Measurements from ENCODE around the gene PPP2R5D.
A peak's percentile ranks its signal among the peaks of the same experiment; 100 is the strongest.
"Not testable (repeated sequence)": the region's sequence is repeated elsewhere in the genome, so short reads cannot be mapped to it uniquely, and the experiment has no call there.

PPP2R5D gene

GRCh38 chr6:42952389-42952788 lies 32.0 kb upstream of the PPP2R5D start:
- H3K4me1 ChIP-seq (ENCODE audit: control insufficient read depth, low read depth, low read length): no peaks in the 10 kb centered on the region
- H3K4me3 ChIP-seq (ENCODE audit: low read length): no peak overlapping the region
- no peaks in the 10 kb centered on the region for H3K36me3 ChIP-seq (ENCODE audit: control insufficient read depth, low read depth, low read length)
- no peak overlapping the region for H3K27ac ChIP-seq (ENCODE audit: low read length)
- no peak overlapping the region for H3K9ac ChIP-seq (ENCODE audit: low read length)
- no peaks in the 10 kb centered on the region for H3K9me3 ChIP-seq (ENCODE audit: control insufficient read depth, low read depth, low read length)
- no peaks in the 10 kb centered on the region for H3K27me3 ChIP-seq (ENCODE audit: control insufficient read depth, insufficient read depth, low read length)

GRCh38 chr6:42954405-42954804 lies 30.0 kb upstream of the PPP2R5D start:
- not testable (repeated sequence) for H3K4me3 ChIP-seq (ENCODE audit: low read length); H3K9me3 ChIP-seq (ENCODE audit: control insufficient read depth, low read depth, low read length); H3K27me3 ChIP-seq (ENCODE audit: control insufficient read depth, insufficient read depth, low read length); H3K4me1 ChIP-seq (ENCODE audit: control insufficient read depth, low read depth, low read length); H3K36me3 ChIP-seq (ENCODE audit: control insufficient read depth, low read depth, low read length); H3K9ac ChIP-seq (ENCODE audit: low read length); H3K27ac ChIP-seq (ENCODE audit: low read length)

GRCh38 chr6:42958125-42958524 lies 26.2 kb upstream of the PPP2R5D start:
- H3K4me1 ChIP-seq (ENCODE audit: control insufficient read depth, low read depth, low read length): no peaks in the 10 kb centered on the region
- no peak overlapping the region for H3K9ac ChIP-seq (ENCODE audit: low read length)
- no peaks in the 10 kb centered on the region for H3K36me3 ChIP-seq (ENCODE audit: control insufficient read depth, low read depth, low read length)
- no peak overlapping the region for H3K27ac ChIP-seq (ENCODE audit: low read length)
- no peak overlapping the region for H3K4me3 ChIP-seq (ENCODE audit: low read length)
- no peaks in the 10 kb centered on the region for H3K9me3 ChIP-seq (ENCODE audit: control insufficient read depth, low read depth, low read length)
- peaks cover 28% of the 10 kb centered on the region for H3K27me3 ChIP-seq (ENCODE audit: control insufficient read depth, insufficient read depth, low read length)

- H3K4me3 ChIP-seq (ENCODE audit: low read length): peak overlapping the region; percentile 71
- H3K27ac ChIP-seq (ENCODE audit: low read length): no peak overlapping the region
- H3K9me3 ChIP-seq (ENCODE audit: control insufficient read depth, low read depth, low read length): no peaks in the 10 kb centered on the region
- H3K4me1 ChIP-seq (ENCODE audit: control insufficient read depth, low read depth, low read length): no peaks in the 10 kb centered on the region
- H3K36me3 ChIP-seq (ENCODE audit: control insufficient read depth, low read depth, low read length): peaks cover under 1% of the 10 kb centered on the region
- H3K9ac ChIP-seq (ENCODE audit: low read length): no peak overlapping the region
- peaks cover 28% of the 10 kb centered on the region for H3K27me3 ChIP-seq (ENCODE audit: control insufficient read depth, insufficient read depth, low read length)
These were observed 24.5 kb upstream of the PPP2R5D start for GRCh38 chr6:42959917-42960242.

- H3K4me3 ChIP-seq (ENCODE audit: low read length): peak within 1 kb of the TSS; percentile 71
- H3K27ac ChIP-seq (ENCODE audit: low read length): no peak within 1 kb of the TSS
- peaks cover 3% of the 10 kb centered on the region for H3K36me3 ChIP-seq (ENCODE audit: control insufficient read depth, low read depth, low read length)
- H3K9me3 ChIP-seq (ENCODE audit: control insufficient read depth, low read depth, low read length): no peaks in the 10 kb centered on the region
- no peaks in the 10 kb centered on the region for H3K4me1 ChIP-seq (ENCODE audit: control insufficient read depth, low read depth, low read length)
- H3K27me3 ChIP-seq (ENCODE audit: control insufficient read depth, insufficient read depth, low read length): peaks cover 28% of the 10 kb centered on the region
- H3K9ac ChIP-seq (ENCODE audit: low read length): no peak within 1 kb of the TSS
These were observed 23.9 kb upstream of the PPP2R5D start, which contains the start of gene GNMT for GRCh38 chr6:42960243-42961019. Gene GNMT (plus strand): TSS chr6:42960754. CDS start chr6:42960768, 14 bp downstream.

- Histone ChIP-seq H3K9ac (ENCODE audit: low read length) (no peak overlapping the region), H3K36me3 (ENCODE audit: control insufficient read depth, low read depth, low read length) (peaks cover 3% of the 10 kb centered on the region), H3K27ac (ENCODE audit: low read length) (no peak overlapping the region), H3K4me3 (ENCODE audit: low read length) (peak overlapping the region; percentile 71), H3K4me1 (ENCODE audit: control insufficient read depth, low read depth, low read length) (no peaks in the 10 kb centered on the region), H3K9me3 (ENCODE audit: control insufficient read depth, low read depth, low read length) (no peaks in the 10 kb centered on the region), H3K27me3 (ENCODE audit: control insufficient read depth, insufficient read depth, low read length) (peaks cover 28% of the 10 kb centered on the region)
These were observed 23.3 kb upstream of the PPP2R5D start for GRCh38 chr6:42961020-42961470.

GRCh38 chr6:42962096-42962495 lies 22.3 kb upstream of the PPP2R5D start:
- H3K27me3 ChIP-seq (ENCODE audit: control insufficient read depth, insufficient read depth, low read length): peaks cover 28% of the 10 kb centered on the region
- no peaks in the 10 kb centered on the region for H3K4me1 ChIP-seq (ENCODE audit: control insufficient read depth, low read depth, low read length)
- peaks cover 3% of the 10 kb centered on the region for H3K36me3 ChIP-seq (ENCODE audit: control insufficient read depth, low read depth, low read length)
- no peaks in the 10 kb centered on the region for H3K9me3 ChIP-seq (ENCODE audit: control insufficient read depth, low read depth, low read length)
- H3K4me3 ChIP-seq (ENCODE audit: low read length): no peak overlapping the region
- H3K9ac ChIP-seq (ENCODE audit: low read length): no peak overlapping the region
- no peak overlapping the region for H3K27ac ChIP-seq (ENCODE audit: low read length)

- Histone ChIP-seq H3K9ac (ENCODE audit: low read length) (no peak overlapping the region), H3K36me3 (ENCODE audit: control insufficient read depth, low read depth, low read length) (peaks cover 3% of the 10 kb centered on the region), H3K27ac (ENCODE audit: low read length) (no peak overlapping the region)
These were observed 21.7 kb upstream of the PPP2R5D start for GRCh38 chr6:42962502-42963178.

GRCh38 chr6:42963179-42963854 lies 21.1 kb upstream of the PPP2R5D start:
- Histone ChIP-seq H3K27ac (ENCODE audit: low read length) (no peak overlapping the region), H3K4me1 (ENCODE audit: control insufficient read depth, low read depth, low read length) (no peaks in the 10 kb centered on the region), H3K36me3 (ENCODE audit: control insufficient read depth, low read depth, low read length) (peaks cover 3% of the 10 kb centered on the region), H3K9me3 (ENCODE audit: control insufficient read depth, low read depth, low read length) (no peaks in the 10 kb centered on the region), H3K27me3 (ENCODE audit: control insufficient read depth, insufficient read depth, low read length) (peaks cover 28% of the 10 kb centered on the region), H3K9ac (ENCODE audit: low read length) (no peak overlapping the region), H3K4me3 (ENCODE audit: low read length) (no peak overlapping the region)

More at GRCh38 chr6:42962502-42963178, 21.7 kb upstream of the PPP2R5D start:
- Histone ChIP-seq H3K4me1 (ENCODE audit: control insufficient read depth, low read depth, low read length) (no peaks in the 10 kb centered on the region), H3K4me3 (ENCODE audit: low read length) (no peak overlapping the region), H3K27me3 (ENCODE audit: control insufficient read depth, insufficient read depth, low read length) (peaks cover 28% of the 10 kb centered on the region), H3K9me3 (ENCODE audit: control insufficient read depth, low read depth, low read length) (no peaks in the 10 kb centered on the region)

GRCh38 chr6:42963855-42964605 lies 20.3 kb upstream of the PPP2R5D start:
- Histone ChIP-seq H3K27ac (ENCODE audit: low read length) (no peak overlapping the region), H3K9me3 (ENCODE audit: control insufficient read depth, low read depth, low read length) (no peaks in the 10 kb centered on the region), H3K36me3 (ENCODE audit: control insufficient read depth, low read depth, low read length) (peaks cover 3% of the 10 kb centered on the region), H3K4me3 (ENCODE audit: low read length) (no peak overlapping the region), H3K27me3 (ENCODE audit: control insufficient read depth, insufficient read depth, low read length) (peaks cover 24% of the 10 kb centered on the region), H3K9ac (ENCODE audit: low read length) (no peak overlapping the region), H3K4me1 (ENCODE audit: control insufficient read depth, low read depth, low read length) (no peaks in the 10 kb centered on the region)

- Histone ChIP-seq H3K27me3 (ENCODE audit: control insufficient read depth, insufficient read depth, low read length) (no peaks in the 10 kb centered on the region), H3K4me1 (ENCODE audit: control insufficient read depth, low read depth, low read length) (no peaks in the 10 kb centered on the region), H3K9ac (ENCODE audit: low read length) (no peak overlapping the region), H3K27ac (ENCODE audit: low read length) (no peak overlapping the region), H3K9me3 (ENCODE audit: control insufficient read depth, low read depth, low read length) (no peaks in the 10 kb centered on the region), H3K36me3 (ENCODE audit: control insufficient read depth, low read depth, low read length) (peaks cover 3% of the 10 kb centered on the region), H3K4me3 (ENCODE audit: low read length) (no peak overlapping the region)
These were observed 17.8 kb upstream of the PPP2R5D start for GRCh38 chr6:42966571-42966970.

Data from iPS-18a (cell line).